ENCODE results near the gene CNTFR. TPM values are rescaled to one million over a fixed set of nuclear protein-coding genes. Genes with fewer than 3 reads are reported as not detected.
A peak's percentile ranks its signal among the peaks of the same experiment; 100 is the strongest.

Gene CNTFR
- total RNA-seq, 1 donor from 2014 or later, result 112 TPM

- Mint-ChIP-seq H3K27me3 (ENCODE audit: low read depth) (peaks cover 41% of the 10 kb centered on the region), H3K4me1 (peaks cover 6% of the 10 kb centered on the region), H3K27ac (ENCODE audit: unreplicated experiment) (no peak overlapping the region), H3K4me3 (peak overlapping the region; percentile 4), H3K9me3 (no peaks in the 10 kb centered on the region), H3K36me3 (ENCODE audit: low read depth) (no peaks in the 10 kb centered on the region)
- DNase-seq (ENCODE audit: low read depth, low spot score), result no peak
- TF ChIP-seq, protein P1, sequence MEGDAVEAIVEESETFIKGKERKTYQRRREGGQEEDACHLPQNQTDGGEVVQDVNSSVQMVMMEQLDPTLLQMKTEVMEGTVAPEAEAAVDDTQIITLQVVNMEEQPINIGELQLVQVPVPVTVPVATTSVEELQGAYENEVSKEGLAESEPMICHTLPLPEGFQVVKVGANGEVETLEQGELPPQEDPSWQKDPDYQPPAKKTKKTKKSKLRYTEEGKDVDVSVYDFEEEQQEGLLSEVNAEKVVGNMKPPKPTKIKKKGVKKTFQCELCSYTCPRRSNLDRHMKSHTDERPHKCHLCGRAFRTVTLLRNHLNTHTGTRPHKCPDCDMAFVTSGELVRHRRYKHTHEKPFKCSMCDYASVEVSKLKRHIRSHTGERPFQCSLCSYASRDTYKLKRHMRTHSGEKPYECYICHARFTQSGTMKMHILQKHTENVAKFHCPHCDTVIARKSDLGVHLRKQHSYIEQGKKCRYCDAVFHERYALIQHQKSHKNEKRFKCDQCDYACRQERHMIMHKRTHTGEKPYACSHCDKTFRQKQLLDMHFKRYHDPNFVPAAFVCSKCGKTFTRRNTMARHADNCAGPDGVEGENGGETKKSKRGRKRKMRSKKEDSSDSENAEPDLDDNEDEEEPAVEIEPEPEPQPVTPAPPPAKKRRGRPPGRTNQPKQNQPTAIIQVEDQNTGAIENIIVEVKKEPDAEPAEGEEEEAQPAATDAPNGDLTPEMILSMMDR (conservative IDR thresholded peaks at IDR 0.05), result no peak
Measured at GRCh38 chr9:34519321-34520020, 70.1 kb downstream of the CNTFR start.

DNA sequence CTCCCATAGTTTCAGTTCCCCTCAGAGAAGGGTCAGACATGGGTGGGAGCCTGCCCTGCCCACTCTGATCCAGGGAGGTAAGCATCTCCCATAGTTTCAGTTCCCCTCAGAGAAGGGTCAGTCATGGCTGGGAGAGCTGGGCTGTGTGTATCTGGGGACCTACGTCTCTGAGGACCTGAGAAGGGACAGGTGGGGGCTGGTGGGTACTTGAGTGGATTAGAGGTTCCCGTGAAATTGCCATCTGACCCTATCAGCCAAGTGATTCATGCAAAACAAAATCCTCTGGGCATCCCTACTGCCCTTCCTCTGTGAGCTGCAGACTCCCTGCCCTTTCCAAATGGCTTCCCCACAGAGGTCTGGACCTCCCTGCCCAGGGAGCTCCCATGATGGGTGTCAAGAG, 70.6 kb downstream of the CNTFR start:
- H3K27ac Mint-ChIP-seq (ENCODE audit: unreplicated experiment), result no peak overlapping the region
- H3K9me3 Mint-ChIP-seq, result no peaks in the 10 kb centered on the region
- peaks cover 35% of the 10 kb centered on the region for H3K27me3 Mint-ChIP-seq (ENCODE audit: low read depth)
- DNase-seq (ENCODE audit: low read depth, low spot score), result no peak
- H3K4me3 Mint-ChIP-seq, result peak overlapping the region; percentile 4
- H3K4me1 Mint-ChIP-seq, result peaks cover 6% of the 10 kb centered on the region
- TF ChIP-seq, protein P1 (conservative IDR thresholded peaks at IDR 0.05), result no peak
- H3K36me3 Mint-ChIP-seq (ENCODE audit: low read depth), result no peaks in the 10 kb centered on the region

DNA sequence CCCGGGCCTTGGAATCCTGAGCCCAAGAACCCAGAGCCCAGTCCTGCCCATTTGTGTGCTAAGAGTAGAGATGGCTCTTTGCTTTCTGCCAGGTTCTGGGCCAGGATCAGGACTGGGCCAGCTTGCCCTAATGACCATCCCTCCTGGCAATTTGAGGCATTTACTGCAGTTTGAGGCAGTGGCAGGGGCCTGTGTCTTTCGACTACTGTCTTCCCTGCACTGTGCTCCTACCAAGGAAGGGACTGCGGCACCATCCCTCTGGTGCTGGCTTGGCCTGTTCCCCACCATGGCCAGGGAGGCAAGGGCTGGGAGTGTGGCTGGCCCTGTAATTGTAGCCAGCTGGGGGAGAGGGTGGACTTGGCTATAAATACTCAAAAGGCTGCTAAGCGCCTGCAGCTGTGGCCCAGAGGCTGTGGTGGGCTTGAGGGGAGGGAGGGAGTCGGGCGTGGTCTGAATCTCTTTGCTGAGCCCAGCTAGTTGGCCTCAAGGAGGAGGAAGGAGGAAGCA, 71.4 kb downstream of the CNTFR start:
- Mint-ChIP-seq H3K27me3 (ENCODE audit: low read depth) (peaks cover 31% of the 10 kb centered on the region), H3K4me3 (no peak overlapping the region), H3K36me3 (ENCODE audit: low read depth) (no peaks in the 10 kb centered on the region), H3K27ac (ENCODE audit: unreplicated experiment) (no peak overlapping the region), H3K9me3 (no peaks in the 10 kb centered on the region), H3K4me1 (peaks cover 13% of the 10 kb centered on the region)
- DNase-seq (ENCODE audit: low read depth, low spot score), result no peak
- TF ChIP-seq, protein P1 (conservative IDR thresholded peaks at IDR 0.05), result no peak

DNA sequence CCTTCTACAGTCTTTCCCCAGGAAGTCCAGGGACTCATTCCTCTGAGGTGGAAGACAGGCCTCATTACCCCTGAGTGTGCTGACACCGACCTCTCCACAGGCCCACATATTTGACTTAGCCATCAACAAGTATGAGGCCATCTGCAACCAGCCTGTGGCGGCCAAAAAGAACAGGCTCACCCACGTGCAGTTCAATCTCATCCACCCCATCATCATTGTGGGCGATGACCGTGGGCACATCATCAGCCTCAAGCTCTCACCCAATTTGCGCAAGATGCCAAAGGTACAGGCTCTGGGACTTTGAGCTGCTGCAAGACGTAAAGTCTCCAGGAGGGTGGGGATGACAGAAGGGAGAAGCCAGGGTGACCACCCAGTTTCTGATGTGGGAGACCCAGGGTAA, 72.3 kb downstream of the CNTFR start:
- Mint-ChIP-seq H3K27me3 (ENCODE audit: low read depth) (peaks cover 27% of the 10 kb centered on the region), H3K9me3 (no peaks in the 10 kb centered on the region), H3K4me1 (peaks cover 16% of the 10 kb centered on the region), H3K4me3 (no peak overlapping the region), H3K27ac (ENCODE audit: unreplicated experiment) (no peak overlapping the region), H3K36me3 (ENCODE audit: low read depth) (no peaks in the 10 kb centered on the region)
- TF ChIP-seq, protein P1 (conservative IDR thresholded peaks at IDR 0.05), result no peak
- no peak for DNase-seq (ENCODE audit: low read depth, low spot score)

- no peaks in the 10 kb centered on the region for H3K36me3 Mint-ChIP-seq (ENCODE audit: low read depth)
- peaks cover 24% of the 10 kb centered on the region for H3K27me3 Mint-ChIP-seq (ENCODE audit: low read depth)
- H3K9me3 Mint-ChIP-seq, result no peaks in the 10 kb centered on the region
- no peak for DNase-seq (ENCODE audit: low read depth, low spot score)
- H3K4me1 Mint-ChIP-seq, result peaks cover 15% of the 10 kb centered on the region
- H3K27ac Mint-ChIP-seq (ENCODE audit: unreplicated experiment), result no peak overlapping the region
- no peak overlapping the region for H3K4me3 Mint-ChIP-seq
- TF ChIP-seq, protein P1 (conservative IDR thresholded peaks at IDR 0.05), result no peak
Measured at GRCh38 chr9:34515959-34516358, 73.6 kb downstream of the CNTFR start.
